ENCODE results near the gene AKAP1. TPM values are rescaled to one million over a fixed set of nuclear protein-coding genes. Genes with fewer than 3 reads are reported as not detected.

AKAP1 gene
- total RNA-seq, 3 donors from 2014 or later, result 38.1 to 87.7 (median 63.9) TPM

DNA sequence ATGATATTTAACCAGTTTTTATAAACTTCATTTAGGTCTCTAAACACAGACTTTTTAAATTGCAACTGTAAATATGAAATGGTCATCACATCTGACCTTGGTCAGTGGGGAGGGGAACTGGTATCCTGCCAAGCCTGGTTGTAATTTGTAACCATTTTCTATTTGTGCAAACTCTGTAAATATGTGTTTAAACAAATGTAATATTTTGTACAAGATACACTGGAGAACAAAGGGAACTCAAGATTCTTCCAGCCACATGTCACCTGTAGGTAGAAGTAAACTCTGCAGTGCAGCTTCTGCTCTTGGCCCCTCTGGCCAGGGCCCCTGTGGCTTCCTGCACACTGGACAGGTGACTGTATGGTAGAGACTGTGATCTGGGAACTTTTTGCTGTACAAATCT is 35.8 kb downstream of the AKAP1 start:
- Histone ChIP-seq H3K27me3 (no peaks in the 10 kb centered on the region), H3K4me3 (no peak overlapping the region), H3K36me3 (peaks cover 11% of the 10 kb centered on the region), H3K4me1 (no peaks in the 10 kb centered on the region), H3K9me3 (no peaks in the 10 kb centered on the region), H3K27ac (no peak overlapping the region)
- intact Hi-C loops (cut with DNase I; ENCODE audit: low total_unique reads), result no loop called here
- TF ChIP-seq POLR2AphosphoS5 (IDR thresholded peaks at IDR 0.05), result no peak
- TF ChIP-seq POLR2A (IDR thresholded peaks at IDR 0.05), result no peak
- TF ChIP-seq, protein P1, sequence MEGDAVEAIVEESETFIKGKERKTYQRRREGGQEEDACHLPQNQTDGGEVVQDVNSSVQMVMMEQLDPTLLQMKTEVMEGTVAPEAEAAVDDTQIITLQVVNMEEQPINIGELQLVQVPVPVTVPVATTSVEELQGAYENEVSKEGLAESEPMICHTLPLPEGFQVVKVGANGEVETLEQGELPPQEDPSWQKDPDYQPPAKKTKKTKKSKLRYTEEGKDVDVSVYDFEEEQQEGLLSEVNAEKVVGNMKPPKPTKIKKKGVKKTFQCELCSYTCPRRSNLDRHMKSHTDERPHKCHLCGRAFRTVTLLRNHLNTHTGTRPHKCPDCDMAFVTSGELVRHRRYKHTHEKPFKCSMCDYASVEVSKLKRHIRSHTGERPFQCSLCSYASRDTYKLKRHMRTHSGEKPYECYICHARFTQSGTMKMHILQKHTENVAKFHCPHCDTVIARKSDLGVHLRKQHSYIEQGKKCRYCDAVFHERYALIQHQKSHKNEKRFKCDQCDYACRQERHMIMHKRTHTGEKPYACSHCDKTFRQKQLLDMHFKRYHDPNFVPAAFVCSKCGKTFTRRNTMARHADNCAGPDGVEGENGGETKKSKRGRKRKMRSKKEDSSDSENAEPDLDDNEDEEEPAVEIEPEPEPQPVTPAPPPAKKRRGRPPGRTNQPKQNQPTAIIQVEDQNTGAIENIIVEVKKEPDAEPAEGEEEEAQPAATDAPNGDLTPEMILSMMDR (IDR thresholded peaks at IDR 0.05), result no peak
- no peak for DNase-seq (ENCODE audit: low spot score in 2 of 2)

DNA sequence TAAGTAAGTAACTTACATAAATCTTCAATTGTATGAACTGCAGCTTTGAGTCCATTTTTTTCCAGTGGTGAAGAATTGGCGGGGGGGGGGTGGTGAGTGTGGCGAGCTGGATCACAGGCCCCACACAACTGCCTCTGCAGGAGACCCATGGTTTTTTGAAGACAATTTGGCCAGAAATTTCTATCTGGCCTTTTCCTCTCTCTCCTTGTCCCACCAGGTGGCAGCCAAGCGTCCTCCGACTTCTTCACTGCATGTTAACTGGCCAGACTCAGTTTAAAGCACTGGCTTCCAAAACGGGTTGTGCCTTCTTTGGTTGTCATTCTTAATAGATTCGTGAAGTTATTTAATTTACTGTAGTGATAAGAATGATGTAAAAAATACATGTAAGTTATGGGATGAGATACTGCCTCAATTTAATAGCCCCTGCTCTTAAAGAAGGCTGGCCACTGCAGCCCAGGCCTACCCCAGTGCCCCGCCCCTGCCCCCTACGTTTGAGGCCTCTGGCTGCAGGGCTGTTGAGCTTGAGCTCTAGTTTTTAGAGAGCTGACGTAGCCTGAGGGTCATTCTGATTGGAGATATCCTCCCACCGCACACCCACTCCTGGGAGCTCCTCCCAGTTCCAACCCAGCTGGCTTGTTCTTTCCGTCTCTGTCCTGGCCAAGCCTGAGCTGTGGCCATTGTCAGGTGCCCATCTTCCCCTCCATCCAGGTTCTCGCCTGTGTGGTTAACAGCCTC is 36.4 kb downstream of the AKAP1 start:
- DNase-seq (ENCODE audit: low spot score in 2 of 2), result no peak

DNA sequence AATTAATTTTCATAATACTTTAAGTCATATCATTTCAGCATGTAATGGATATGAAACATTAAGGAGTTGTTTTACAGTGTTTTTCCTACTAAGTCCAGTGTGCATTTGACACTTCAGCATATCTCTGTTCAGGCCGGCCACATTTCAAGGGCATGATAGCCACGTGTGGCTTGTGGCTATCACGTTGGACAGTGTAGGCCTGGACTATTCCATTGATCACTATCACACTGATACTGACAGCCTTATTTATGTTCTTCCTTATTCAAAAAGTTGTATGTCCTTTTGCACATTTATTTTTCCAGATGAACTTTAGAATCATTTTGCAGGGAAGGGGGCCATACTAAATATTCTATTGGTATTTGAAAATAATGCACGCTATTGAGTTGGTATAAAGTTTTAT is 39.0 kb downstream of the AKAP1 start:
- no peak overlapping the region for H3K27ac ChIP-seq
- no peaks in the 10 kb centered on the region for H3K4me1 ChIP-seq
- no peaks in the 10 kb centered on the region for H3K9me3 ChIP-seq
- no peaks in the 10 kb centered on the region for H3K36me3 ChIP-seq
- TF ChIP-seq POLR2AphosphoS5 (IDR thresholded peaks at IDR 0.05) (no peak), POLR2A (IDR thresholded peaks at IDR 0.05) (no peak)
- TF ChIP-seq, protein P1 (IDR thresholded peaks at IDR 0.05), result no peak
- H3K4me3 ChIP-seq, result no peak overlapping the region
- intact Hi-C loops (cut with DNase I; ENCODE audit: low total_unique reads), result loop anchor here (2.0 kb wide), 1 partner anchor 119 kb away; no protein-coding TSS in a partner anchor
- no peak for DNase-seq (ENCODE audit: low spot score in 2 of 2)
- no peaks in the 10 kb centered on the region for H3K27me3 ChIP-seq

More for the DNA sequence above, 36.4 kb downstream of the AKAP1 start:
- no peak overlapping the region for H3K27ac ChIP-seq
- H3K36me3 ChIP-seq, result peaks cover 6% of the 10 kb centered on the region
- no peak overlapping the region for H3K4me3 ChIP-seq
- H3K27me3 ChIP-seq, result no peaks in the 10 kb centered on the region
- no peaks in the 10 kb centered on the region for H3K4me1 ChIP-seq
- H3K9me3 ChIP-seq, result no peaks in the 10 kb centered on the region
- TF ChIP-seq, protein P1 (IDR thresholded peaks at IDR 0.05), result peak; percentile 13 to 48 (median 36)
- TF ChIP-seq POLR2A (IDR thresholded peaks at IDR 0.05), result no peak
- intact Hi-C loops (cut with DNase I; ENCODE audit: low total_unique reads), result no loop called here

DNA sequence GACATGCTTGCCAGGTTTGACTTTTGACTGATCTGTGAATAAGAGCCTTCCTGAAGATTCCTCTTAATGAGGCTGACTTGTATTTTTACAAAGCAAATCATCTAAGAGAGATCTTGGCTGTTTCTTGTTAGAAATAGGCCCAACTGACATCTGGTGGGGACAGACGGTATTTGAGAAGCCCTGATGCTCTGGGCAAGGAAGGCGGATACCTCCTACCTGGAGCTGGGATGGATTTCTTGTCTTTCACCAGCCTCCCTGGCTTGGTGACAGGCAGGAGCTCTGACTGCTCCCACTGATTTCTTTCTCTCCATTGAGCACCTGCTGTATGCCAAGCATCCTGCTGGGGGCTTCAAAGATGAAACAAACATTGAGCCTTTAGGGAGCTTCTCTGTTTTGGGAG is 40.4 kb downstream of the AKAP1 start:
- H3K9me3 ChIP-seq, result no peaks in the 10 kb centered on the region
- H3K4me3 ChIP-seq, result no peak overlapping the region
- no peaks in the 10 kb centered on the region for H3K27me3 ChIP-seq
- intact Hi-C loops (cut with DNase I; ENCODE audit: low total_unique reads), result loop anchor here (2.0 to 5.0 kb wide), 2 partner anchors 117 to 982 kb away; no protein-coding TSS in a partner anchor
- DNase-seq (ENCODE audit: low spot score in 2 of 2), result no peak
- H3K36me3 ChIP-seq, result no peaks in the 10 kb centered on the region
- no peaks in the 10 kb centered on the region for H3K4me1 ChIP-seq
- no peak for TF ChIP-seq POLR2AphosphoS5 (IDR thresholded peaks at IDR 0.05)
- H3K27ac ChIP-seq, result no peak overlapping the region

DNA sequence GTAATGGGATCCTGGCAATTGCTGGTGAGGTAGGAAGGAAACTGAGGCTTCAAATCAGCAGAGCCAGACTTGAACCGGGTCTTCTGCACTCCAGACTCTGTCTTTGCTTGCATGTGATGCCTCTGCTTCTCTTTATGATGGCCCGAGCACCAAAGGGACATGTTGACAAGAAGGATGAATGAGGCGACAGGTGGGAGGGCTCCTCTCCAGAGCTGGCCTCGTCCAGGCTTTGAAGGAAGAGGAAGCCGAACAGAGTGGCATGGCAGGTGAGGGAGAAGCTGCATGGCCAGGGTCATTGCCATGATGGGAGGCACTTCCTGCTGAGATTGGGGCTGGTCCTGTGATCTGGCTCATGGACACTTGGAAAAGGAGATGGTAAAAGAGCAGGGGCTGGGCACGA is 40.8 kb downstream of the AKAP1 start:
- Histone ChIP-seq H3K27ac (no peak overlapping the region), H3K36me3 (no peaks in the 10 kb centered on the region), H3K27me3 (no peaks in the 10 kb centered on the region), H3K4me3 (no peak overlapping the region), H3K4me1 (no peaks in the 10 kb centered on the region), H3K9me3 (no peaks in the 10 kb centered on the region)
- TF ChIP-seq POLR2A (IDR thresholded peaks at IDR 0.05) (no peak), POLR2AphosphoS5 (IDR thresholded peaks at IDR 0.05) (no peak)
- TF ChIP-seq, protein P1 (IDR thresholded peaks at IDR 0.05), result no peak
- intact Hi-C loops (cut with DNase I; ENCODE audit: low total_unique reads), result loop anchor here (2.0 to 5.0 kb wide), 2 partner anchors 117 to 981 kb away; no protein-coding TSS in a partner anchor
- no peak for DNase-seq (ENCODE audit: low spot score in 2 of 2)
